Stimulated activated CD4-positive, alpha-beta T cell treated with anti-CD3 and anti-CD28 coated beads, Interleukin-2, amount 100 ng/mL, for 24 hours (primary cell): ENCODE results near the gene NPTX1.

Source experiments
- DNase-seq, 2 donors: peaks; one replicate each; pipeline ENCODE4 v3.0.0-alpha.2; 2020

The NPTX1 gene

DNA sequence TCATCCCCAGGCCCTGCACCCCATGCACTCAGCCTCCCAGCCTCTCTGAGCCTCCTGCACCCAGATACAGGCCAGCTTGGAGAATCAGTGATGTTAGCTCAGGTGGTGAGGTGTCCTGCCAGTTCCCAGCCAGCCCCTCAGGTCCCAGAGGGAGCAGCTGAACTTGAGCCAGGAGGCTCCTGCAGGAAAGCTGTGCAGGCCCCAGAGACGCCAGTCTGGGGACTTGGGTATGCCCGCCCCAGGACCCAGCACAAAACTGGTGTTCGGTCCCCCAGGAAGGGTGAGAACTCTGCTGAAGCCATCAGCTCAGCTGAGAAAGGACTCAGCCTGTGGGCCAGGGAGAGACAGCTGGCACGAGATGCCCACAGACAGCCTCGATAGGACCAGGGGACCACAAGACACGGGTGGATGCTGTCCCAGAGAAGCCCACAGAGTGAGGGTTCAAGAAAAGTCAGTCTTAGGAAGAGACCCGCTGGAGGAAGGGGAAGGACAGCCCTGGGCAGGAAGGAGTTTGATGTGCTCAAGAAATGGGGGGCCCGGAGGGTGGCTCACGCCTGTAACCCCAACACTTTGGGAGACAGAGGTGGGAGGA, 50.5 kb downstream of the NPTX1 start:
- no peak for DNase-seq

DNA sequence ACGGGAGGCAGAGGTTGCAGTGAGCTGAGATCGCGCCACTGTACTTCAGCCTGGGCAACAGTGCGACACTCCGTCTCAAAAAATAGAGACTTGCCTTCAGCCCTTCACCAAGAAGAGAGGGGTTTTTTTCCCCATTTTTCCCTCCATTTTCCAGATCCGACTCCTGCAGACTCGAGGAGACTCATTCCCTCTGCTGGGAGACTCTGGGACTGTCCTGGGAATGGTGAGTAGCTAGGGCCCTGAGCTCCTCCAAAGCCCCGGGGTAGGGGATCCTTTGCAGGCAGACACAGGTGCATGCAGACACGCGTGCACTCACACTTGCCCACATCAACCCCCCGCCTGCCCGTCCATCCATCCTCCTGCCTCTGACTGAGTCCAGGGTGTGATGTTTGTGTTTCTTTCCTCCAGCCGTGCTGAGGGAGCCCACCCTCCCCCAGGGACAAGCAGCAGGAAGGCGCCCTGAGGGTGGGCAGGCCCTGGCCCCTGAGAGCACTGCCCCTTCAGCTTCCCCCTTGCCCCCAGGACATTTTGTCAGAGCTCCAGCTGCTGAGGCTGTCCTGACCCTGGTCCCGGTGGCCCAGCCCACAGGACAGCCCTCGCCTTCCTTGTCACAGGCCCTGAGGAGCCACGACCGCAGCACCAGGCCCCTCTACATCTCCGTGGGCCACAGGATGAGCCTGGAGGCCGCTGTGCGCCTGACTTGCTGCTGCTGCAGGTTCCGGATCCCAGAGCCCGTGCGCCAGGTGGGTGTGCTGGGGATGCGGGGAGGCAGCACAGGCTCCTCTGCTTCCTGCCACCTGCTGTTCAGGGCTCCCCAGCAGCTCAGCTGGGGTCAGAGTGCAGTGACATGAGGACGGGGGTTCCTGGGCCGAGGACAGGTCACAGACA, 51.3 kb downstream of the NPTX1 start:
- no peak for DNase-seq

DNA sequence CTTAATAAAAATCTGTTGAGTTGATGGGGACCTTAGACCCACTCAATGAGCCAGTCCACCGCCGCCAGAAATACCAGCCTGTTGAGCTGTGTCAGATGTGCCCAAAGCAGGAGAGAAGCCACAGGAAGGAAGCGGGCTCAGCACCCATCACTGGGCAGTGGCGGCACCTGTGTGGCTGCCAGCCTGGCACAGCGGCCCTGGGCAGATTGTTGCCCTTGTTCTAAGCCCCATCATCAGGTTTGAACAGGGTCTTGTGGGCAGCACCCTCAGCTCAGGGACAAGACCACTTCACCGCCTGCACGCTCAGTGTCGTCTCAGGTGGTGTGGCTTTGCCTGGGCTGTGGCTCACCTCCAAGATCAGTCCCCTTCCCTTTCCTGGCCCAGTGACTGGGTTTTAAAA, 52.1 kb downstream of the NPTX1 start:
- no peak for DNase-seq

DNA sequence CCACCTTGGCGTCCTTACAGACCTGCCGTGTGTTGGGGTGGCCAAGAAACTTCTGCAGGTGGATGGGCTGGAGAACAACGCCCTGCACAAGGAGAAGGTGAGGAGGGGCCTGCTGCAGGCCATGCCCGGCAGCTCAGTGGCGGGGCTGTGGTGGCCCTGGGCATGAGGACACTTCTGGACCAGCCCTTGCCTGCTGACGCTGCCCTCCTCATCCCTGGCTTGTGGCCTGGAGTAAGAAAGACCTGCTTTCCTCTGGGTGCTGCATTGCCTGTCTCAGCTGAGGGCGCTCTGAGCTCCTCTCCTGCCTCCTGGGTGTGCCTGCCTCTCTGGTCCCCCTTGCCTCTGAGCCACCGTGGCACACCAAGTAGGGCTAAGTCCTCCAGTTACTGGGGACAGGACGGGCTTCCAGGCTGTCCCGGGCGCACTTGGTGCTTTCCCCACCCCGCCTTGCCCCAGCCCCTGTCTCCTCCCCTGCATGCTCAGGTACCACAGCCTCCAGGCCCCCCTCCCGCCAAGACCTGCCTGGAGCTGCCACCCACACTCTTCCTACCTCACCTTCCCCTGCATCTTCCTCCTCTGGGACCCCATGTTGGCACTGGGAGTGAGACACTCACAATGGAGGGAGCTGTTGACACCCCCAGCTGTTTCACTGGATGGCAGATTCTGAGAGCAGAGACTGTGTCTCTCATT, 52.7 kb downstream of the NPTX1 start:
- no peak for DNase-seq

DNA sequence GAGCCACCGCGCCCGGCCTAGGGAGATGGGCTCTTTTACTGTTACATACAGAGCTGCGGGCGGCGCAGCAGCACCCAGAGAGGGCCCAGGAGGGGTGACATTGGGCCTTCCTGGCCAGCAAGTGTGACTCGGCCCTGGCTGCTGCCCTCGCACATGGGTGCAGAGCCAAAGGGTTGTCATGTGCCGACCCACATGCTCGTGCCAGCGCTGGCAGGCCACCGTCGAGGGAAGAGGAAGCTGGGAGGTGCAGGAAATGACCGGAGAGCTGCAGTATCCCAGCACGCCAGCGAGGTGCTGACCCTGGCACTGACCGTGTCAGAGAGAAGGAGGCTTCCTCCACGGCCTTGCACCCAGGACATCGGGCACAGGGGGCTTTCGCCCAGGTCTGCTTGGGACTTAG, 53.4 kb downstream of the NPTX1 start:
- DNase-seq, result no peak

DNA sequence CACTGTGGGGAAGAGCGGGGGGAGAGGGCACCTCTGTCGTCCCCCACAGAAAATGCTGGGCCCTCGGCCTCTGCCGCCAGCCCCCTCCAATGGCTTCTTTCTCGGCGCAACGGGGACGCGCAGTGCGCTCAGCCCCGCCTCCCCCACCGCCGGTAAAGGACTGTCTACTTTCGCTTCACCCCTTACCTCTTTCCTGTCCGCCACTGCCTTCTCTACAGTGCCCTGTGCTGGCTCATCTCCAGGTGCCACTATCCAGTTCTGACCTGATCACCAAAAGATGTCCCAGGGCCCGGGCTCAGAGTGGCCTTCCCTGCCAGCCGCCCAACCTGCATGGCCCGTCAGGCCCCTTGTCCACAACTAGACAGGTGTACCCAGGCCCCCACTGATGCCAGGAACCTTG, 54.1 kb downstream of the NPTX1 start:
- no peak for DNase-seq

DNA sequence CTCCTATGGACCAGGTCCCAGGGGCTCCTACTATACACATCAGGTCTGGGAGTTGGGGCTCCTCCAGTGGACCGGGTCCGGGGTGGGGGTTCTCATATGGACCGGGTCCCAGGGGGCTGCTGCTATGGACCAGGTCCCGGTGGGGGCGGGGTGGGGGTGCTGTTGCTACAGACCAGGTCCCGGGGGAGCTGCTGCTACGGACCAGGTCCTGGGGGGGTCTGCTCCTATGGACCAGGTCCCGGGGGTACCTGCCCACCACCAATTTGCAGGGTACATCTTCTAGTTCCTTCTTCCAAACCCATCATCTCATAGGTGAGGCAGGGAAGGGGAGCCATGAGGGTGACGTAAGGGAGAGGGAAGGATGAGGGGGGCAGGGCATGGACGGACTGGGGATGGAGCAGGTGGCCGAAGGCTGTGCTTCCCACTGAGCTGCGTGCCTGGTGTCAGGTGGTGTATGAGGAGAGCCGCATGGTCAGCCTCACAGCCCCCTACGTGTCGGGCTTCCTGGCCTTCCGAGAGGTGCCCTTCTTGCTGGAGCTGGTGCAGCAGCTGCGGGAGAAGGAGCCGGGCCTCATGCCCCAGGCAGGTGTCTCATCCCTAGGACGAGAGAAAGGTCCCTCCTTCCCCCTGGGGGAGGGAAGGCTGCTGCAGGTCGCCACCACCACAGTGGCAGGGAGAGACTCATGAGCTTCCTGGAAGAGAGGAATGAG, 54.9 kb downstream of the NPTX1 start:
- DNase-seq, result no peak

DNA sequence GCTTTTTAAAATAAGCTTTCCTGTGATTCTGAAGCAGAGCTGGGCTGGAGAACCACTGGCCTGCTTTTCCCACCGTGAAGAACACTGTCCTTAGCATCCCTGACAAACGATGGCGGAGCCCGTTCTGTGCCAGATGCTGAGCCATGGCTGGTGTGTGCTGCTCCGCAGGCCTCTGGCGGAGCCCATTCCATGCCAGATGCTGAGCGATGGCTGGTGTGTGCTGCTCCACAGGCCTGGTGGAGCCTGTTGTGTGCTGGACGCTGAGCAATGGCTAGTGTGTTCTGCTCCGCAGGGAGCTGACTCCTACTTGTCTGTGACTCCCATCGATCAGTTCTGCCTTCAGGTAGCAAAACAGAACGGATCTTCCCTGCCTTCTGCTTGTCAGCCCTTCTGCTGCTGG, 57.2 kb downstream of the NPTX1 start:
- DNase-seq, result no peak

DNA sequence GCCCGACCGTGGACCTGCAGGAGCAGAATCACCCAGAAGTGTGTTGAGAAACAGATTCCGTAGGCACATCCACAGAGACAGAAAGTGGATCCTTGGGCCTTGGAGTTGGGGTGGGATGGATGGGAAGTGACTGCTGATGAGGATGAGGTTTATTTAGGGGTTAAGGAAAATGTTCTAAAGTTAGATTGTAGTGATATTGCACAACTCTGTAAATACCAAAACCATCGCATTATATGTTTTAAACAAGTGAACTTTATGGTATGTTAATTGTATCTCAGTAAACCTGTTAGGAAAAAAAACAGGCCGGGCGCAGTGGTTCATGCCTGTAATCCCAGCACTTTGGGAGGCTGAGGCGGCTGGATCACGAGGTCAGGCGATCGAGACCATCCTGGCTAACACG, 57.8 kb downstream of the NPTX1 start:
- DNase-seq, result no peak
